ENCODE measurements around the gene IL1RAPL1. TPM values are rescaled to one million over a fixed set of nuclear protein-coding genes. Genes with fewer than 3 reads are reported as not detected.

IL1RAPL1 gene
- total and polyA plus RNA-seq, 2 donors (not counting 3 experiments of a cell fraction or from before 2014, with no cell fraction given) = 0.79 to 1.3 TPM

DNA sequence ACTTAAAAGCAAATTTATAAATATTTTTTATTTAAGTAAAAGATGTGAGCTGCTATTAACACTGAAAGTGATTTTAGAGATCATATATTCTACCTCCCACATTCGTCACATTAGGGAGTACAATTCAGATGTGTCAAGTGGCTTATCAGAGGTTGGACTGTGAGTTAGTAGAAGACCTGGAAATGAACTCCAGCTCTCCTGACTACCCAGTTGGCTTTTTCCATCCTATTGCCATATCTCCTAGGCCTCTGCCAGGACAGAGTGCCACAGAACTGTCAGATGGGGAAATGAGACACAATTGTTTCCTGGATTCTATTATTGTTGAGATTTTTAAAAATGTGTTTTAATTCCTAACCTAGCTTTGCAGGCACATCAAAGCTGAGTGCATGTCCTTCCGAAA, 994.0 kb downstream of the IL1RAPL1 start:
- Histone ChIP-seq H3K79me2 (ENCODE audit: control insufficient read depth, insufficient read depth, low read length) (no peaks in the 10 kb centered on the region), H4K20me1 (replicated peaks; ENCODE audit: control insufficient read depth, extremely low read depth, insufficient read depth, low read length) (no peaks in the 10 kb centered on the region), H2AFZ (ENCODE audit: low read depth, low read length) (no peak overlapping the region), H3K9me1 (replicated peaks; ENCODE audit: control insufficient read depth, extremely low read depth, insufficient read depth, low read length) (no peaks in the 10 kb centered on the region), H3K27ac (ENCODE audit: insufficient read depth, low read depth, low read length) (no peak overlapping the region), H3K4me3 (replicated peaks in 1 of 3; ENCODE audit: insufficient read depth in 1 of 3, low read depth in 1 of 3, low read length in 3 of 3) (no peak overlapping the region), H3K9me3 (replicated peaks; ENCODE audit: control insufficient read depth, insufficient read depth, low read length) (no peaks in the 10 kb centered on the region), H3K4me1 (ENCODE audit: control insufficient read depth, extremely low read depth, insufficient read depth, low read length) (no peaks in the 10 kb centered on the region), H3K4me2 (ENCODE audit: insufficient read depth, low read length) (no peak overlapping the region), H3K9ac (replicated peaks; ENCODE audit: extremely low read depth, insufficient read depth, low read length) (no peak overlapping the region), H3K36me3 (ENCODE audit: control insufficient read depth in 2 of 2, extremely low read depth in 1 of 2, insufficient read depth in 2 of 2, low read length in 2 of 2) (no peaks in the 10 kb centered on the region), H3K27me3 (ENCODE audit: control insufficient read depth in 2 of 2, insufficient read depth in 2 of 2, low read length in 2 of 2) (no peaks in the 10 kb centered on the region)
- FAIRE-seq (peak; percentile 53), DNase-seq (ENCODE audit: low read depth, low spot score) (no peak)
- POLR2A ChIA-PET = no interaction called here
- BruUV-seq (replicated peaks) = no TSS peak
- CTCF ChIA-PET = interaction anchor here (1.3 kb wide), 1 partner anchor 31 kb away, joined by 3 read pairs; no protein-coding TSS in a partner anchor
- intact Hi-C loops (cut with micrococcal nuclease) = no loop called here
- TF ChIP-seq POLR2A (IDR thresholded peaks at IDR 0.05; ENCODE audit: low read depth, low read length) (no peak), GATA2 (IDR thresholded peaks at IDR 0.05; ENCODE audit: insufficient read depth, insufficient read length, low read depth, low read length) (no peak), EZH2 (IDR thresholded peaks at IDR 0.05; ENCODE audit: borderline replicate concordance, low read depth, low read length, severe bottlenecking) (no peak), FOS (IDR thresholded peaks at IDR 0.05; ENCODE audit: borderline replicate concordance, insufficient read depth, low read length) (no peak), JUN (IDR thresholded peaks at IDR 0.05; ENCODE audit: borderline replicate concordance, insufficient read depth, insufficient read length, low read depth) (no peak), MYC (IDR thresholded peaks at IDR 0.05; ENCODE audit: low read depth, low read length) (no peak), POLR2AphosphoS5 (IDR thresholded peaks at IDR 0.05; ENCODE audit: insufficient read depth, low read depth, low read length) (no peak), CTCF (IDR thresholded peaks at IDR 0.05; ENCODE audit: extremely low read depth in 1 of 2, insufficient read depth in 1 of 2, low read depth in 1 of 2, low read length in 2 of 2) (no peak)
- TF ChIP-seq, protein P1, sequence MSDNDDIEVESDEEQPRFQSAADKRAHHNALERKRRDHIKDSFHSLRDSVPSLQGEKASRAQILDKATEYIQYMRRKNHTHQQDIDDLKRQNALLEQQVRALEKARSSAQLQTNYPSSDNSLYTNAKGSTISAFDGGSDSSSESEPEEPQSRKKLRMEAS (IDR thresholded peaks at IDR 0.05; ENCODE audit: insufficient read depth, insufficient read length) = no peak
- dilution Hi-C loops (cut with MboI; ENCODE audit: extremely low pct_ligation_motif_present, low sequenced_read_pairs) = no loop called here

Data from endothelial cell of umbilical vein (primary cell).